GM12878 (cell line): ENCODE measurements around the gene OCRL. TPM values are rescaled to one million over a fixed set of nuclear protein-coding genes. Genes with fewer than 3 reads are reported as not detected.
A peak's percentile ranks its signal among the peaks of the same experiment; 100 is the strongest.

Experiments used
- ATAC-seq: fragments of 200-7000 bp; cut with Tn5 transposase; 3 replicates; pipeline ENCODE4 v1.9.1; 2020; ENCODE audit warnings: mild to moderate bottlenecking, moderate library complexity
- BruUV-seq: library from RNA; stranded (reverse); fragments of 400-500 nt; replicated peaks from 2 replicates; lab custom pipeline; 2021; lab: Mats Ljungman, UMichigan
- CTCF ChIA-PET: fragments of 300-600 bp; sonication (Branson Sonifier 250); formaldehyde crosslinking; extraction: SDS; loops from one replicate; lab custom pipeline; 2021; ENCODE audit warnings: inconsistent platforms; lab: Yijun Ruan, JAX
- POLR2A ChIA-PET: fragments of 350-600 bp; formaldehyde crosslinking; extraction: SDS; loops from one replicate; lab custom pipeline; 2021; ENCODE audit warnings: inconsistent platforms; lab: Charles Lee
- RAD21 ChIA-PET: fragments of 300-600 bp; sonication (Branson Sonifier 250); formaldehyde crosslinking; loops from one replicate; lab custom pipeline; 2023; ENCODE audit warnings: antibody characterized with exemption; ENCODE audit not compliant: unreplicated experiment; lab: Charles Lee
- SMC1A ChIA-PET: fragments of 300-600 bp; sonication (Branson Sonifier 250); formaldehyde crosslinking; loops from one replicate; lab custom pipeline; 2023; ENCODE audit not compliant: unreplicated experiment, uncharacterized antibody; lab: Charles Lee
- DNase-seq: peaks from one replicate; pipeline ENCODE4 v3.0.0-alpha.2; 2011; ENCODE audit warnings: low read depth, low spot score
- FAIRE-seq: peaks from 3 replicates; lab custom pipeline; 2011; peaks lifted over from hg19 to GRCh38; lab: Jason Lieb, UNC
- H2AFZ ChIP-seq: 2 replicates; pipeline ENCODE4 v1.6.0; 2011; ENCODE audit warnings: low read depth, low read length, control low read depth; ENCODE audit not compliant: control insufficient read depth
- H3K27ac ChIP-seq: 2 replicates; pipeline ENCODE4 v1.5.1; 2011; ENCODE audit warnings: control low read depth; ENCODE audit not compliant: control insufficient read depth, insufficient read depth
- H3K27me3 ChIP-seq, 2 experiments: replicated peaks in 1 of 2; 2 replicates each; pipeline versions ENCODE4 v1.6.0 to v1.6.1; 2011; ENCODE audit warnings: low read length in 1 of 2; ENCODE audit not compliant: control insufficient read depth in 2 of 2, insufficient read depth in 2 of 2
- H3K36me3 ChIP-seq, 2 experiments: 2 replicates each; pipeline ENCODE4 v1.5.1; 2011; ENCODE audit warnings: low read length in 1 of 2; ENCODE audit not compliant: control insufficient read depth in 2 of 2, insufficient read depth in 2 of 2
- H3K4me1 ChIP-seq: 2 replicates; pipeline ENCODE4 v1.6.1; 2011; ENCODE audit warnings: mild to moderate bottlenecking, low read length, moderate library complexity, mixed read lengths; ENCODE audit not compliant: control insufficient read depth, insufficient read depth
- H3K4me2 ChIP-seq: 2 replicates; pipeline ENCODE4 v1.6.0; 2011; ENCODE audit warnings: control low read depth; ENCODE audit not compliant: control insufficient read depth, insufficient read depth
- H3K4me3 ChIP-seq: fragments of 200-600 bp; sonication (generic); 2 replicates; pipeline ENCODE4 v1.5.1; 2016
- H3K79me2 ChIP-seq: 2 replicates; pipeline ENCODE4 v1.6.0; 2011; ENCODE audit warnings: low read length; ENCODE audit not compliant: control insufficient read depth, insufficient read depth
- H3K9ac ChIP-seq: 2 replicates; pipeline ENCODE4 v1.8.0; 2011; ENCODE audit warnings: low read length, control low read depth, mixed read lengths; ENCODE audit not compliant: control insufficient read depth, insufficient read depth
- H3K9me3 ChIP-seq: replicated peaks from 3 replicates; pipeline ENCODE4 v1.5.1; 2011; ENCODE audit warnings: mild to moderate bottlenecking, low read length; ENCODE audit not compliant: control insufficient read depth, insufficient read depth
- H4K20me1 ChIP-seq: 2 replicates; pipeline ENCODE4 v1.6.0; 2011; ENCODE audit not compliant: control insufficient read depth, insufficient read depth
- FOXK2 ChIP-seq: fragments of 450-650 bp; IDR thresholded peaks from 2 replicates; pipeline ENCODE4 v1.6.1; 2017; ENCODE audit warnings: mild to moderate bottlenecking, moderate library complexity
- MEF2A ChIP-seq: IDR thresholded peaks from 2 replicates; pipeline ENCODE4 v1.6.1; 2011; ENCODE audit warnings: low read depth, mild to moderate bottlenecking, low read length, moderate library complexity; ENCODE audit not compliant: insufficient read depth
- MTA2 ChIP-seq: fragments of 450-650 bp; IDR thresholded peaks from 2 replicates; pipeline ENCODE4 v1.6.1; 2016; ENCODE audit warnings: low read depth, mild to moderate bottlenecking, moderate library complexity
- MYC ChIP-seq: IDR thresholded peaks from 2 replicates; pipeline ENCODE4 v1.6.1; 2011; ENCODE audit warnings: mild to moderate bottlenecking, low read length, moderate library complexity, inconsistent platforms; ENCODE audit not compliant: insufficient read depth, insufficient replicate concordance, insufficient read length, severe bottlenecking
- NFYB ChIP-seq: IDR thresholded peaks from 2 replicates; pipeline ENCODE4 v1.6.1; 2011; ENCODE audit warnings: low read depth, mild to moderate bottlenecking, low read length, improper control_type of control experiment, moderate library complexity; ENCODE audit not compliant: insufficient read depth
- RBBP5 ChIP-seq: fragments of 200-600 bp; sonication (generic); conservative IDR thresholded peaks from 2 replicates; pipeline ENCODE4 v1.6.1; 2016
- SMAD1 ChIP-seq: fragments of 450-650 bp; IDR thresholded peaks from 2 replicates; pipeline ENCODE4 v1.6.1; 2018; ENCODE audit warnings: mild to moderate bottlenecking, low read depth; ENCODE audit not compliant: partially characterized antibody
- SRF ChIP-seq, 2 experiments: IDR thresholded peaks; 2 replicates each; pipeline ENCODE4 v1.6.1; 2011; ENCODE audit warnings: low read depth in 2 of 2, low read length in 2 of 2, mild to moderate bottlenecking in 1 of 2, moderate library complexity in 1 of 2
- ZNF217 ChIP-seq: fragments of 450-650 bp; IDR thresholded peaks from 2 replicates; pipeline ENCODE4 v1.6.1; 2017; ENCODE audit warnings: antibody characterized with exemption, mild to moderate bottlenecking
- WGBS: methylation state at CpG from one replicate; pipeline ENCODE4 v1.1.6; 2016; ENCODE audit warnings: low lambda C conversion rate; ENCODE audit not compliant: insufficient replicate concordance, insufficient coverage; ENCODE audit errors: missing lambda C conversion rate; 5-methylcytosine and 5-hydroxymethylcytosine counted together
- in situ Hi-C: fragments of 300-500 bp; cut with MboI; formaldehyde crosslinking; loops from 9 replicates; pipeline ENCODE4 v1.14.3; 2018; ENCODE audit warnings: mixed read lengths
- intact Hi-C: fragments of 100-400 bp; cut with micrococcal nuclease; formaldehyde crosslinking; loops from one replicate; pipeline ENCODE4 v1.14.2; 2022; ENCODE audit not compliant: unreplicated experiment
- polyA plus RNA-seq, 11 experiments: library from polyadenylated mRNA; depleted of rRNA in 4 of 11; unstranded in 6 of 11; stranded (reverse) in 5 of 11; fragments of >200 nt; fragmentation: Nextera tagmentation in 4 of 11; fragmentation: Illumina TruSeq in 1 of 11; extraction: Ambion mirVana in 4 of 11; extraction: Trizol in 1 of 11; gene quantifications; 1 replicate in 1 of 11; 2 replicates in 10 of 11; pipeline versions ENCODE4 v1.2.1 to v1.2.3, GENCODE V29; 2011 to 2016; ENCODE audit warnings: inconsistent platforms in 2 of 11, missing spikeins in 2 of 11, low read depth in 1 of 11
- total RNA-seq, 4 experiments: library from RNA; depleted of rRNA in 3 of 4; stranded (reverse); fragments of >200 nt in 3 of 4; fragmentation: Illumina TruSeq in 1 of 4; extraction: Trizol in 1 of 4; gene quantifications; 2 replicates each; pipeline versions ENCODE4 v1.2.1 to v1.2.3, GENCODE V29; 2013 to 2021
- TF ChIP-seq, protein P1 (sequence below): IDR thresholded peaks from 2 replicates; pipeline ENCODE4 v1.6.1; 2012; ENCODE audit warnings: low read length, inconsistent platforms
- TF ChIP-seq, protein P2 (sequence below): fragments of 450-650 bp; IDR thresholded peaks from 2 replicates; pipeline ENCODE4 v1.6.1; 2017; ENCODE audit warnings: low read depth, mild to moderate bottlenecking, moderate library complexity
- TF ChIP-seq, protein P3 (sequence below): IDR thresholded peaks from 2 replicates; pipeline ENCODE4 v1.6.1; 2011; ENCODE audit warnings: borderline replicate concordance, low read depth, mild to moderate bottlenecking, moderate library complexity, mixed read lengths, low read length; ENCODE audit not compliant: insufficient read depth; ENCODE audit errors: extremely low read length
- TF ChIP-seq, protein P4 (sequence below): fragments of 450-650 bp; IDR thresholded peaks from 2 replicates; pipeline ENCODE4 v1.6.1; 2014; ENCODE audit warnings: mild to moderate bottlenecking
- TF ChIP-seq, protein P5 (sequence below): fragments of 450-650 bp; IDR thresholded peaks from 2 replicates; pipeline ENCODE4 v1.6.1; 2017; ENCODE audit warnings: mild to moderate bottlenecking, low read depth, inconsistent platforms; ENCODE audit not compliant: poor library complexity, severe bottlenecking

The OCRL gene
- total and polyA plus RNA-seq, 10 of the 15 experiments (the other 5 are each of a cell fraction or from before 2014, with no cell fraction given), result 0.53 to 4.4 (median 2.3) TPM

DNA sequence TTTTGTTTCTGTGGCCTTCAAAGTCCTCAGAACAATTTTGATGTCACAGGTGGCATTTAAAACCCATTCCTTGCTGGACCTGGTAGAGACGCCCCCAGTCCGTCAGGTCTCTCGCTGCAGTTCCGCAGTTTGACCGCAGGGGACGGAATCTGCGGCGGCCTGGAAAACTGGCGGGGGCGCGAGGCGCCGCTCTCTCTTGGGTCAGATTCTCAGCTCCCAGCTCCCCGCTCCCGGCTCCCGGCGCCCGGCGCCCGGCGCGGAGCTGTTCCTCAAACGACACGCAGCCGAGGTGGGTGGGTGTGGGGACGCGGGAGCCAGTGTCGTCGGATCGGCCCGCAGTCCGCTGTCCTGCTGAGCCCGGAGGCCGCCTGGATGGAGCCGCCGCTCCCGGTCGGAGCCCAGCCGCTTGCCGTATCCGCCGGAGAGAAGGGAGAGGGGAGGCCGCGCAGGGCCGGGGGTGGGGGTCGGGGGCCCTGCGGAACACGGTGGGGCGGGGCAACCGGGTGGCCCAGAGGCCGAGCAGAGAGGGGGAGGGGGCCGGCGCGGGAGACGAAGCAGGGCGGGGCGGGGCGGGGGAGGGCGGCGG, at the start of gene OCRL (continued):
- TF ChIP-seq, protein P1, sequence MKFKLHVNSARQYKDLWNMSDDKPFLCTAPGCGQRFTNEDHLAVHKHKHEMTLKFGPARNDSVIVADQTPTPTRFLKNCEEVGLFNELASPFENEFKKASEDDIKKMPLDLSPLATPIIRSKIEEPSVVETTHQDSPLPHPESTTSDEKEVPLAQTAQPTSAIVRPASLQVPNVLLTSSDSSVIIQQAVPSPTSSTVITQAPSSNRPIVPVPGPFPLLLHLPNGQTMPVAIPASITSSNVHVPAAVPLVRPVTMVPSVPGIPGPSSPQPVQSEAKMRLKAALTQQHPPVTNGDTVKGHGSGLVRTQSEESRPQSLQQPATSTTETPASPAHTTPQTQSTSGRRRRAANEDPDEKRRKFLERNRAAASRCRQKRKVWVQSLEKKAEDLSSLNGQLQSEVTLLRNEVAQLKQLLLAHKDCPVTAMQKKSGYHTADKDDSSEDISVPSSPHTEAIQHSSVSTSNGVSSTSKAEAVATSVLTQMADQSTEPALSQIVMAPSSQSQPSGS, result no peak
- TF ChIP-seq, protein P2, sequence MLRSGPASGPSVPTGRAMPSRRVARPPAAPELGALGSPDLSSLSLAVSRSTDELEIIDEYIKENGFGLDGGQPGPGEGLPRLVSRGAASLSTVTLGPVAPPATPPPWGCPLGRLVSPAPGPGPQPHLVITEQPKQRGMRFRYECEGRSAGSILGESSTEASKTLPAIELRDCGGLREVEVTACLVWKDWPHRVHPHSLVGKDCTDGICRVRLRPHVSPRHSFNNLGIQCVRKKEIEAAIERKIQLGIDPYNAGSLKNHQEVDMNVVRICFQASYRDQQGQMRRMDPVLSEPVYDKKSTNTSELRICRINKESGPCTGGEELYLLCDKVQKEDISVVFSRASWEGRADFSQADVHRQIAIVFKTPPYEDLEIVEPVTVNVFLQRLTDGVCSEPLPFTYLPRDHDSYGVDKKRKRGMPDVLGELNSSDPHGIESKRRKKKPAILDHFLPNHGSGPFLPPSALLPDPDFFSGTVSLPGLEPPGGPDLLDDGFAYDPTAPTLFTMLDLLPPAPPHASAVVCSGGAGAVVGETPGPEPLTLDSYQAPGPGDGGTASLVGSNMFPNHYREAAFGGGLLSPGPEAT, result 0 out of 2 replicates have a peak, but pooled peaks have one; percentile 21
- TF ChIP-seq MEF2A, result no peak
- TF ChIP-seq, all 136 proteins: peak for 12

DNA sequence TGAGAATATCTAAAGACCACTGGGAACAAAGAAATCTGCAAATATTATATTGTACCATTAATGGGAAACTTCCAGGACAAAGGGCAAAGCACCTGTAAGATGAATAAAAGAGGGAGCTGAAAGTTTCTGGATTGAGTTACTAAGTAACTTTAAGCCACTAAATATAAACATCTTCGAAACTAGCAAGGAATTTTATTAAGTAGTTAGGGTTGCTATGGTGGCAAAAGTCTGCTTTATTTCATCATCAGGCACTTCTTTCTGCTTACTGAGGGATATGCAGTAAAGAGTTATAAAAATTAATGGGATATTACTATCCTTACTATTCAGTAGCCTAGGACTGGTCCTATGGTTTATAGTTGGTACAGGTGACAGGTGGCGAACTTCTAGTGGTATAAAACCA, 49.7 kb upstream of the OCRL start:
- no peak overlapping the region for H3K4me2 ChIP-seq
- H3K9me3 ChIP-seq, result no peaks in the 10 kb centered on the region
- intact Hi-C loops, result no loop called here
- no peak overlapping the region for H2AFZ ChIP-seq
- no peaks in the 10 kb centered on the region for H4K20me1 ChIP-seq
- ATAC-seq (no peak), DNase-seq (no peak)
- WGBS, result 0% methylated on average over 2 of the region's 2 CpGs
- SMC1A ChIA-PET, result no interaction called here
- H3K27me3 ChIP-seq, result no peaks in the 10 kb centered on the region
- no peak overlapping the region for H3K4me3 ChIP-seq
- CTCF ChIA-PET, result no interaction called here
- POLR2A ChIA-PET, result no interaction called here
- TF ChIP-seq SRF (IDR thresholded peaks at IDR 0.05; ENCODE audit: low read depth in 2 of 2, low read length in 2 of 2) (no peak), FOXK2 (no peak), NFYB (no peak), SMAD1 (no peak), RBBP5 (no peak), ZNF217 (no peak), MYC (no peak), MTA2 (no peak)
- TF ChIP-seq, protein P3, sequence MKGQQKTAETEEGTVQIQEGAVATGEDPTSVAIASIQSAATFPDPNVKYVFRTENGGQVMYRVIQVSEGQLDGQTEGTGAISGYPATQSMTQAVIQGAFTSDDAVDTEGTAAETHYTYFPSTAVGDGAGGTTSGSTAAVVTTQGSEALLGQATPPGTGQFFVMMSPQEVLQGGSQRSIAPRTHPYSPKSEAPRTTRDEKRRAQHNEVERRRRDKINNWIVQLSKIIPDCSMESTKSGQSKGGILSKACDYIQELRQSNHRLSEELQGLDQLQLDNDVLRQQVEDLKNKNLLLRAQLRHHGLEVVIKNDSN, result no peak
- TF ChIP-seq, protein P4, sequence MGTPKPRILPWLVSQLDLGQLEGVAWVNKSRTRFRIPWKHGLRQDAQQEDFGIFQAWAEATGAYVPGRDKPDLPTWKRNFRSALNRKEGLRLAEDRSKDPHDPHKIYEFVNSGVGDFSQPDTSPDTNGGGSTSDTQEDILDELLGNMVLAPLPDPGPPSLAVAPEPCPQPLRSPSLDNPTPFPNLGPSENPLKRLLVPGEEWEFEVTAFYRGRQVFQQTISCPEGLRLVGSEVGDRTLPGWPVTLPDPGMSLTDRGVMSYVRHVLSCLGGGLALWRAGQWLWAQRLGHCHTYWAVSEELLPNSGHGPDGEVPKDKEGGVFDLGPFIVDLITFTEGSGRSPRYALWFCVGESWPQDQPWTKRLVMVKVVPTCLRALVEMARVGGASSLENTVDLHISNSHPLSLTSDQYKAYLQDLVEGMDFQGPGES, result no peak
- TF ChIP-seq, protein P5, sequence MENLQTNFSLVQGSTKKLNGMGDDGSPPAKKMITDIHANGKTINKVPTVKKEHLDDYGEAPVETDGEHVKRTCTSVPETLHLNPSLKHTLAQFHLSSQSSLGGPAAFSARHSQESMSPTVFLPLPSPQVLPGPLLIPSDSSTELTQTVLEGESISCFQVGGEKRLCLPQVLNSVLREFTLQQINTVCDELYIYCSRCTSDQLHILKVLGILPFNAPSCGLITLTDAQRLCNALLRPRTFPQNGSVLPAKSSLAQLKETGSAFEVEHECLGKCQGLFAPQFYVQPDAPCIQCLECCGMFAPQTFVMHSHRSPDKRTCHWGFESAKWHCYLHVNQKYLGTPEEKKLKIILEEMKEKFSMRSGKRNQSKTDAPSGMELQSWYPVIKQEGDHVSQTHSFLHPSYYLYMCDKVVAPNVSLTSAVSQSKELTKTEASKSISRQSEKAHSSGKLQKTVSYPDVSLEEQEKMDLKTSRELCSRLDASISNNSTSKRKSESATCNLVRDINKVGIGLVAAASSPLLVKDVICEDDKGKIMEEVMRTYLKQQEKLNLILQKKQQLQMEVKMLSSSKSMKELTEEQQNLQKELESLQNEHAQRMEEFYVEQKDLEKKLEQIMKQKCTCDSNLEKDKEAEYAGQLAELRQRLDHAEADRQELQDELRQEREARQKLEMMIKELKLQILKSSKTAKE, result no peak
- TF ChIP-seq, all 136 proteins: peak for 0
- no TSS peak for BruUV-seq
- H3K36me3 ChIP-seq, result no peaks in the 10 kb centered on the region
- no peak for FAIRE-seq
- no peaks in the 10 kb centered on the region for H3K4me1 ChIP-seq
- no peak overlapping the region for H3K27ac ChIP-seq
- no peak overlapping the region for H3K9ac ChIP-seq
- in situ Hi-C loops, result no loop called here
- H3K79me2 ChIP-seq, result no peaks in the 10 kb centered on the region
- RAD21 ChIA-PET, result no interaction called here
